A673 (cell line): ENCODE data around the gene CCNK. TPM values are rescaled to one million over a fixed set of nuclear protein-coding genes. Genes with fewer than 3 reads are reported as not detected.

Experiments used
- BruUV-seq: library from RNA; stranded (reverse); fragments of 400-500 nt; replicated peaks from 2 replicates; lab custom pipeline; 2021; lab: Mats Ljungman, UMichigan
- CTCF ChIA-PET: fragments of 300-600 bp; sonication (Branson Sonifier 250); formaldehyde crosslinking; loops from one replicate; lab custom pipeline; 2022; ENCODE audit warnings: antibody characterized with exemption; lab: Charles Lee
- POLR2A ChIA-PET: fragments of 300-600 bp; sonication (Branson Sonifier 250); formaldehyde crosslinking; loops from one replicate; lab custom pipeline; 2022; ENCODE audit warnings: antibody characterized with exemption; ENCODE audit not compliant: low non-redundant PET; lab: Charles Lee
- DNase-seq: peaks from one replicate; pipeline ENCODE4 v3.0.0-alpha.2; 2015; ENCODE audit warnings: low spot score
- H3K27ac ChIP-seq: fragments of 200-600 bp; sonication (generic); 2 replicates; pipeline ENCODE4 v1.5.1; 2016; ENCODE audit warnings: mixed run types, low read depth, mild to moderate bottlenecking, mixed read lengths, antibody characterized with exemption, low read length; ENCODE audit not compliant: poor library complexity, severe bottlenecking
- H3K27me3 ChIP-seq: fragments of 200-600 bp; sonication (generic); replicated peaks from 2 replicates; pipeline ENCODE4 v1.6.1; 2017; ENCODE audit warnings: mixed run types, low read depth, mild to moderate bottlenecking, mixed read lengths, antibody characterized with exemption, low read length; ENCODE audit not compliant: insufficient read depth, poor library complexity
- H3K36me3 ChIP-seq: fragments of 200-600 bp; sonication (generic); 2 replicates; pipeline ENCODE4 v1.6.1; 2016; ENCODE audit warnings: mixed run types, mild to moderate bottlenecking, mixed read lengths, antibody characterized with exemption, low read length; ENCODE audit not compliant: insufficient read depth, poor library complexity, severe bottlenecking
- H3K4me1 ChIP-seq: fragments of 200-600 bp; sonication (generic); 2 replicates; pipeline ENCODE4 v1.6.1; 2017; ENCODE audit warnings: mixed run types, mild to moderate bottlenecking, mixed read lengths, antibody characterized with exemption, low read length; ENCODE audit not compliant: insufficient read depth, poor library complexity, severe bottlenecking
- H3K4me3 ChIP-seq: fragments of 200-600 bp; sonication (generic); 2 replicates; pipeline ENCODE4 v1.5.1; 2016; ENCODE audit warnings: low read depth, mixed run types, mild to moderate bottlenecking, mixed read lengths, low read length; ENCODE audit not compliant: poor library complexity, severe bottlenecking
- H3K9me3 ChIP-seq: fragments of 200-600 bp; sonication (generic); 2 replicates; pipeline ENCODE4 v1.6.1; 2016; ENCODE audit warnings: mixed run types, low read depth, mild to moderate bottlenecking, mixed read lengths, antibody characterized with exemption, low read length; ENCODE audit not compliant: poor library complexity, severe bottlenecking
- CTCF ChIP-seq: fragments of 300-800, 200-600 bp; sonication (generic); conservative IDR thresholded peaks from 2 replicates; pipeline ENCODE4 v1.5.1; 2017; ENCODE audit warnings: low read depth, mild to moderate bottlenecking, antibody characterized with exemption, low read length, moderate library complexity, mixed read lengths
- EZH2 ChIP-seq: fragments of 200-600 bp; sonication (generic); IDR thresholded peaks from 2 replicates; pipeline ENCODE4 v1.6.1; 2017; ENCODE audit warnings: borderline replicate concordance, low read depth, mild to moderate bottlenecking, mixed read lengths, antibody characterized with exemption, low read length; ENCODE audit not compliant: poor library complexity, severe bottlenecking
- intact Hi-C: fragments of 100-400 bp; cut with micrococcal nuclease; formaldehyde crosslinking; loops from one replicate; pipeline ENCODE4 v1.10.0; 2022; ENCODE audit not compliant: unreplicated experiment
- total RNA-seq: library from RNA; stranded (reverse); gene quantifications from 2 replicates; pipeline ENCODE4 v1.2.3, GENCODE V29; 2021

CCNK gene
- total RNA-seq, 1 experiment from 2014 or later, result 88.0 TPM

GRCh38 chr14:99435327-99435726 lies 45.9 kb upstream of the CCNK start:
- H3K9me3 ChIP-seq, result no peaks in the 10 kb centered on the region
- TF ChIP-seq EZH2, result no peak
- TF ChIP-seq CTCF, result no peak
- ChIA-PET CTCF (interaction anchor here (0.6 kb wide), 1 partner anchor 168 kb away, joined by 3 read pairs; no protein-coding TSS in a partner anchor), POLR2A (no interaction called here)
- no TSS peak for BruUV-seq
- H3K27ac ChIP-seq, result no peak overlapping the region
- H3K36me3 ChIP-seq, result no peaks in the 10 kb centered on the region
- intact Hi-C loops, result no loop called here
- no peak for DNase-seq
- H3K4me3 ChIP-seq, result no peak overlapping the region
- no peaks in the 10 kb centered on the region for H3K27me3 ChIP-seq
- no peaks in the 10 kb centered on the region for H3K4me1 ChIP-seq

GRCh38 chr14:99436247-99437180 lies 44.7 kb upstream of the CCNK start:
- peak; percentile 24 for DNase-seq
- no peaks in the 10 kb centered on the region for H3K36me3 ChIP-seq
- CTCF ChIA-PET, result no interaction called here

GRCh38 chr14:99437706-99438105 lies 43.5 kb upstream of the CCNK start:
- ChIA-PET POLR2A (no interaction called here), CTCF (no interaction called here)
- BruUV-seq, result no TSS peak
- H3K27ac ChIP-seq, result no peak overlapping the region
- H3K9me3 ChIP-seq, result no peaks in the 10 kb centered on the region
- no peak for DNase-seq
- no peak overlapping the region for H3K4me3 ChIP-seq
- no peak for TF ChIP-seq CTCF
- TF ChIP-seq EZH2, result no peak
- H3K36me3 ChIP-seq, result no peaks in the 10 kb centered on the region
- intact Hi-C loops, result no loop called here
- no peaks in the 10 kb centered on the region for H3K27me3 ChIP-seq
- H3K4me1 ChIP-seq, result no peaks in the 10 kb centered on the region

More at GRCh38 chr14:99436247-99437180, 44.7 kb upstream of the CCNK start:
- Histone ChIP-seq H3K4me1 (no peaks in the 10 kb centered on the region), H3K27me3 (no peaks in the 10 kb centered on the region), H3K27ac (no peak overlapping the region), H3K4me3 (no peak overlapping the region), H3K9me3 (no peaks in the 10 kb centered on the region)
- POLR2A ChIA-PET, result interaction anchor here (0.6 kb wide), 1 partner anchor 41 kb away, joined by 3 read pairs; no protein-coding TSS in a partner anchor
- TF ChIP-seq CTCF (no peak), EZH2 (no peak)
- intact Hi-C loops, result no loop called here
- no TSS peak for BruUV-seq
